ENCODE data around the gene MCF2L2. TPM values are rescaled to one million over a fixed set of nuclear protein-coding genes. Genes with fewer than 3 reads are reported as not detected.
A peak's percentile ranks its signal among the peaks of the same experiment; 100 is the strongest.

Gene MCF2L2
- total and polyA plus RNA-seq, 2 donors (not counting 1 experiment from before 2014, with no cell fraction given), result 0.03 to 1.6 TPM

DNA sequence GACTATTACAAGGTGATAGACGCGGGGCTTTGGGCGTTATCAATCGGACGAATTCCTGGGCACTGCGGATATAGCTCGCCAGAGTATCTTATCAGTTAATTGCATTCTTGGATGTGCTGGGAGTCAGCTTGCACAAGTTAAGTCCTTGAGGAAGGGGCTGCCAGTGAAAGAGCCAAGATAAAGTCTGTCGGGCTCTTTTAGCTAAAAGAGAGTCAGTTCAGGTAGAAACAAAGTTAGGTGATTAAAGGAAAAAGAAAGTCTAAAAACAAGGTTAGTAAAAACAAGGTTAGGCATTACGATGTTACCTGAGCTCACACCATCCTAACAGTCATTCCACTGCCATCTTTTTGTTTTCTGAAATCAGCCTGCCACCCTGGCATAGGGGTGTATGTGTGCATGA lies 6.1 kb upstream of the MCF2L2 start:
- H3K4me1 ChIP-seq (ENCODE audit: control insufficient read depth in 2 of 2, insufficient read depth in 2 of 2, low read length in 2 of 2), result peaks cover 5 to 7% of the 10 kb centered on the region in 2 donors
- Mint-ChIP-seq H3K4me3 (no peak overlapping the region), H3K27ac (no peak overlapping the region), H3K9me3 (ENCODE audit: insufficient read depth) (no peaks in the 10 kb centered on the region), H3K4me1 (peaks cover 9% of the 10 kb centered on the region), H3K27me3 (peaks cover 23% of the 10 kb centered on the region)
- WGBS (ENCODE audit: insufficient coverage), result 85% methylated on average over 7 of the region's 9 CpGs
- H3K9me3 ChIP-seq (ENCODE audit: control extremely low read depth in 1 of 3, control insufficient read depth in 2 of 3, insufficient read depth in 1 of 3, low read length in 2 of 3), result no peaks in the 10 kb centered on the region
- peaks cover 0 to 25% (median 9%) of the 10 kb centered on the region in 4 experiments for H3K27me3 ChIP-seq (replicated peaks in 1 of 4; ENCODE audit: control extremely low read depth in 1 of 4, control insufficient read depth in 3 of 4, insufficient read depth in 4 of 4, low read length in 3 of 4)
- H3K9ac ChIP-seq (ENCODE audit: low read length), result no peak overlapping the region
- TF ChIP-seq, protein P1, sequence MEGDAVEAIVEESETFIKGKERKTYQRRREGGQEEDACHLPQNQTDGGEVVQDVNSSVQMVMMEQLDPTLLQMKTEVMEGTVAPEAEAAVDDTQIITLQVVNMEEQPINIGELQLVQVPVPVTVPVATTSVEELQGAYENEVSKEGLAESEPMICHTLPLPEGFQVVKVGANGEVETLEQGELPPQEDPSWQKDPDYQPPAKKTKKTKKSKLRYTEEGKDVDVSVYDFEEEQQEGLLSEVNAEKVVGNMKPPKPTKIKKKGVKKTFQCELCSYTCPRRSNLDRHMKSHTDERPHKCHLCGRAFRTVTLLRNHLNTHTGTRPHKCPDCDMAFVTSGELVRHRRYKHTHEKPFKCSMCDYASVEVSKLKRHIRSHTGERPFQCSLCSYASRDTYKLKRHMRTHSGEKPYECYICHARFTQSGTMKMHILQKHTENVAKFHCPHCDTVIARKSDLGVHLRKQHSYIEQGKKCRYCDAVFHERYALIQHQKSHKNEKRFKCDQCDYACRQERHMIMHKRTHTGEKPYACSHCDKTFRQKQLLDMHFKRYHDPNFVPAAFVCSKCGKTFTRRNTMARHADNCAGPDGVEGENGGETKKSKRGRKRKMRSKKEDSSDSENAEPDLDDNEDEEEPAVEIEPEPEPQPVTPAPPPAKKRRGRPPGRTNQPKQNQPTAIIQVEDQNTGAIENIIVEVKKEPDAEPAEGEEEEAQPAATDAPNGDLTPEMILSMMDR (IDR thresholded peaks at IDR 0.05), result no peak
- TF ChIP-seq EZH2 (IDR thresholded peaks at IDR 0.05; ENCODE audit: borderline replicate concordance, insufficient read depth, low read depth, low read length, poor library complexity, severe bottlenecking), result no peak
- no peaks in the 10 kb centered on the region for H3K79me2 ChIP-seq (ENCODE audit: control insufficient read depth, insufficient read depth, low read length)
- no peaks in the 10 kb centered on the region for H4K20me1 ChIP-seq (ENCODE audit: control insufficient read depth, insufficient read depth, low read length, poor library complexity, severe bottlenecking)
- H3K4me2 ChIP-seq (replicated peaks; ENCODE audit: low read depth, low read length, poor library complexity, severe bottlenecking), result no peak overlapping the region
- POLR2A ChIA-PET, result no interaction called here
- H3K27ac ChIP-seq (ENCODE audit: low read length in 2 of 2), result no peak overlapping the region
- H3K36me3 ChIP-seq (replicated peaks in 1 of 2; ENCODE audit: control extremely low read depth in 1 of 2, control insufficient read depth in 1 of 2, extremely low read depth in 1 of 2, insufficient read depth in 2 of 2, low read length in 1 of 2), result no peaks in the 10 kb centered on the region
- CTCF ChIA-PET, result interaction anchor here (1.8 kb wide), 1 partner anchor 35 kb away, joined by 5 read pairs; no protein-coding TSS in a partner anchor
- intact Hi-C loops (cut with micrococcal nuclease), result no loop called here
- H3K4me3 ChIP-seq (ENCODE audit: control extremely low read depth in 1 of 5, extremely low read depth in 1 of 5, insufficient read depth in 1 of 5, low read depth in 2 of 5, low read length in 4 of 5), result no peak overlapping the region
- DNase-seq (no peak), ATAC-seq (ENCODE audit: low read depth) (no peak)
- H2AFZ ChIP-seq (ENCODE audit: insufficient read depth, low read depth, low read length, poor library complexity, severe bottlenecking), result no peak overlapping the region

DNA sequence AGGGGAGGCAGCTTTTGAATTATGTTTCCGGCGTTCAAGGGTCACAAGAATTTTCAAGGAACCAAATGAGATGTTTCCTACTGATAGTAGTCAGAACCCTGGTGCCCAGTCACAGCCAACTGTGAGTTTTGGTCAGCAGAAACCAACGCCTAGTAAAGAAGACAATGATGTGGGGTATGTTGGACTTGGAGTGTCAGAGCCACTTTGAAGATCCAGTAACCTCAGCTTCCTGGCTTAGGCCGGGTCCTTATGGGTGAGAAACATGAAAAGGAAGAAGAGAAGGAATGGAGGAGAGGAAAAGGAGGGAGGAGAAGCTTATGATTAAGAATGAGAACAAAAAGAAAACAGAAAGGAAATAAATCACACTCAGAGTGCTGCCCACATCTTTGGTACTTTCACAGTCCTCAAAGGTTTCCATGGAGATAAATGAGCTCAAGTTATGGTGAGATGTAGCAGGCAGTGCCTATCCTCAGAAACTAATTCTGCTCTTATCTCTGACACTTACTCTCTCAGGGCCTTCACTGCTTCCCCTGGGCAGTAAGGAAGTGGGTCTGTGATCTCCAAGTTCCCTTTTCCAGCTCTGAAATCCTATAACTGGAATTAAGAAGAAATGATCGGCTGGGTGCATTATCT lies 2.0 kb upstream of the MCF2L2 start:
- Histone ChIP-seq H3K4me2 (replicated peaks; ENCODE audit: low read depth, low read length, poor library complexity, severe bottlenecking) (no peak overlapping the region), H2AFZ (ENCODE audit: insufficient read depth, low read depth, low read length, poor library complexity, severe bottlenecking) (no peak overlapping the region), H3K9ac (ENCODE audit: low read length) (no peak overlapping the region), H3K4me1 (ENCODE audit: control insufficient read depth in 2 of 2, insufficient read depth in 2 of 2, low read length in 2 of 2) (peaks cover 13 to 19% of the 10 kb centered on the region in 2 donors), H3K27ac (ENCODE audit: low read length in 2 of 2) (no peak overlapping the region), H3K9me3 (ENCODE audit: control extremely low read depth in 1 of 3, control insufficient read depth in 2 of 3, insufficient read depth in 1 of 3, low read length in 2 of 3) (peaks cover 0 to 11% (median 0%) of the 10 kb centered on the region in 3 donors), H4K20me1 (ENCODE audit: control insufficient read depth, insufficient read depth, low read length, poor library complexity, severe bottlenecking) (no peaks in the 10 kb centered on the region), H3K36me3 (replicated peaks in 1 of 2; ENCODE audit: control extremely low read depth in 1 of 2, control insufficient read depth in 1 of 2, extremely low read depth in 1 of 2, insufficient read depth in 2 of 2, low read length in 1 of 2) (no peaks in the 10 kb centered on the region), H3K4me3 (ENCODE audit: control extremely low read depth in 1 of 5, extremely low read depth in 1 of 5, insufficient read depth in 1 of 5, low read depth in 2 of 5, low read length in 4 of 5) (no peak overlapping the region), H3K27me3 (replicated peaks in 1 of 4; ENCODE audit: control extremely low read depth in 1 of 4, control insufficient read depth in 3 of 4, insufficient read depth in 4 of 4, low read length in 3 of 4) (peaks cover 0 to 55% (median 20%) of the 10 kb centered on the region in 4 experiments), H3K79me2 (ENCODE audit: control insufficient read depth, insufficient read depth, low read length) (no peaks in the 10 kb centered on the region)
- Mint-ChIP-seq H3K27me3 (peaks cover 32% of the 10 kb centered on the region), H3K4me1 (peaks cover 11% of the 10 kb centered on the region), H3K4me3 (peak overlapping the region; percentile 39), H3K27ac (no peak overlapping the region), H3K9me3 (ENCODE audit: insufficient read depth) (no peaks in the 10 kb centered on the region)
- POLR2A ChIA-PET, result no interaction called here
- intact Hi-C loops (cut with micrococcal nuclease), result no loop called here
- no peak for ATAC-seq (ENCODE audit: low read depth)
- DNase-seq, result no peak
- TF ChIP-seq, protein P1 (IDR thresholded peaks at IDR 0.05), result no peak
- TF ChIP-seq EZH2 (IDR thresholded peaks at IDR 0.05; ENCODE audit: borderline replicate concordance, insufficient read depth, low read depth, low read length, poor library complexity, severe bottlenecking), result no peak
- 64% methylated on average over 3 of the region's 5 CpGs for WGBS (ENCODE audit: insufficient coverage)
- CTCF ChIA-PET, result interaction anchor here (0.6 to 1.1 kb wide), 3 partner anchors 11 to 361 kb away, joined by 3 to 4 read pairs (median 3); no protein-coding TSS in a partner anchor

All from B cell (primary cell).